PFSK-1 (cell line): ENCODE results near the gene LTF.

ENCODE experiments used
- FOXP2 ChIP-seq: optimal IDR thresholded peaks from 2 replicates; pipeline ENCODE3; 2011; ENCODE audit warnings: borderline replicate concordance, control low read depth, inconsistent platforms; ENCODE audit not compliant: insufficient read depth; ENCODE audit errors: extremely low read length, extremely low read depth
- POLR2AphosphoS5 ChIP-seq: IDR thresholded peaks from 2 replicates; pipeline ENCODE4 v1.6.1; 2012; ENCODE audit warnings: low read depth, mild to moderate bottlenecking, control low read depth, low read length, moderate library complexity
- SIN3A ChIP-seq: IDR thresholded peaks from 2 replicates; pipeline ENCODE4 v1.6.1; 2012; ENCODE audit warnings: mild to moderate bottlenecking, low read length, moderate library complexity, borderline replicate concordance; ENCODE audit not compliant: insufficient read depth
- TAF1 ChIP-seq: IDR thresholded peaks from 2 replicates; pipeline ENCODE4 v1.6.1; 2012; ENCODE audit warnings: low read length, control low read depth, borderline replicate concordance; ENCODE audit not compliant: insufficient read depth
- TF ChIP-seq, protein P1 (sequence below), 2 experiments: IDR thresholded peaks; 2 replicates each; pipeline versions ENCODE4 v1.6.1 to v1.8.0; 2011 to 2012; ENCODE audit warnings: low read depth in 2 of 2, low read length in 2 of 2, control low read depth in 1 of 2, inconsistent platforms in 1 of 2, mild to moderate bottlenecking in 1 of 2, moderate library complexity in 1 of 2; ENCODE audit not compliant: insufficient read depth in 1 of 2

Gene LTF

DNA sequence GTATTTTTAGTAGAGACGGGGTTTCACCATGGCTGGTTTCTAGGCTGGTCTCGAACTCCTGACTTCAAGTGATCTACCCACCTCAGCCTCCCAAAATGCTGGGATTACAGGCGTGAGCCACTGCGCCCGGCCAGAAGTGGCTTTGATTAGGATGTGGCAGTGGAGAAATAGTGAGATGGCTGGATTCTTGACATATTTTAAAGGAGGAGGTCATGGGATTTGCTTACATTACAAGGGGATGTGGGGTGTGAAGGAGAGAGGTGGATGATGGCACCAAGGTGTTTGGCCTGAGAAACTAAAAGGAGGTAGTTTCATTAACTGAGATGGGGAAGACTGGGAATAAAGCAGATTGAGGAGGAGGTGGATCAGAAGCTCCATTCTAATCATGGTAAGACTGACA, 15.0 kb upstream of the LTF start:
- TF ChIP-seq FOXP2 (no peak), SIN3A (no peak), TAF1 (no peak)
- TF ChIP-seq, protein P1, sequence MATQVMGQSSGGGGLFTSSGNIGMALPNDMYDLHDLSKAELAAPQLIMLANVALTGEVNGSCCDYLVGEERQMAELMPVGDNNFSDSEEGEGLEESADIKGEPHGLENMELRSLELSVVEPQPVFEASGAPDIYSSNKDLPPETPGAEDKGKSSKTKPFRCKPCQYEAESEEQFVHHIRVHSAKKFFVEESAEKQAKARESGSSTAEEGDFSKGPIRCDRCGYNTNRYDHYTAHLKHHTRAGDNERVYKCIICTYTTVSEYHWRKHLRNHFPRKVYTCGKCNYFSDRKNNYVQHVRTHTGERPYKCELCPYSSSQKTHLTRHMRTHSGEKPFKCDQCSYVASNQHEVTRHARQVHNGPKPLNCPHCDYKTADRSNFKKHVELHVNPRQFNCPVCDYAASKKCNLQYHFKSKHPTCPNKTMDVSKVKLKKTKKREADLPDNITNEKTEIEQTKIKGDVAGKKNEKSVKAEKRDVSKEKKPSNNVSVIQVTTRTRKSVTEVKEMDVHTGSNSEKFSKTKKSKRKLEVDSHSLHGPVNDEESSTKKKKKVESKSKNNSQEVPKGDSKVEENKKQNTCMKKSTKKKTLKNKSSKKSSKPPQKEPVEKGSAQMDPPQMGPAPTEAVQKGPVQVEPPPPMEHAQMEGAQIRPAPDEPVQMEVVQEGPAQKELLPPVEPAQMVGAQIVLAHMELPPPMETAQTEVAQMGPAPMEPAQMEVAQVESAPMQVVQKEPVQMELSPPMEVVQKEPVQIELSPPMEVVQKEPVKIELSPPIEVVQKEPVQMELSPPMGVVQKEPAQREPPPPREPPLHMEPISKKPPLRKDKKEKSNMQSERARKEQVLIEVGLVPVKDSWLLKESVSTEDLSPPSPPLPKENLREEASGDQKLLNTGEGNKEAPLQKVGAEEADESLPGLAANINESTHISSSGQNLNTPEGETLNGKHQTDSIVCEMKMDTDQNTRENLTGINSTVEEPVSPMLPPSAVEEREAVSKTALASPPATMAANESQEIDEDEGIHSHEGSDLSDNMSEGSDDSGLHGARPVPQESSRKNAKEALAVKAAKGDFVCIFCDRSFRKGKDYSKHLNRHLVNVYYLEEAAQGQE (IDR thresholded peaks at IDR 0.05; ENCODE audit: insufficient read depth in 1 of 2, low read depth in 2 of 2, low read length in 2 of 2), result no peak

DNA sequence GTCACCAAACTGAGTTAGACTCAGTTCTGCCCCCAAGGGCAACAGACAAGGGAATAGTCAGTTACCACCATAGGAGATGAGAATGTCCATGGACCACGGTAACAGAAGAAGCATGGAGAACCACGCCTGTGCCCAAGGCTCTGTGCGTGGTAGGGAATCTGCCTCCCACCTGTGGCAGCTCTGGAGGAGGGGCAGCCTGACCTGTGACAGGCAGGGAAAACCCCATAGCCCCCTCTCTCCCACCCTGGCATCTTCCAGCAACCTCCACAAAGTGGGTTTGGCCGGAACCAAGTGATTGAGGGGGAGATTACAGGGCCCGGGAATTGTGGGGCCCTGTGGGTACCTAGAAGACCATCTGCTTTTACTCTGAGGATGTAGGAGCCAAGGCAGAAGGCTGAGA, 14.3 kb upstream of the LTF start:
- no peak for TF ChIP-seq SIN3A
- TF ChIP-seq, protein P1 (IDR thresholded peaks at IDR 0.05; ENCODE audit: insufficient read depth in 1 of 2, low read depth in 2 of 2, low read length in 2 of 2), result no peak

DNA sequence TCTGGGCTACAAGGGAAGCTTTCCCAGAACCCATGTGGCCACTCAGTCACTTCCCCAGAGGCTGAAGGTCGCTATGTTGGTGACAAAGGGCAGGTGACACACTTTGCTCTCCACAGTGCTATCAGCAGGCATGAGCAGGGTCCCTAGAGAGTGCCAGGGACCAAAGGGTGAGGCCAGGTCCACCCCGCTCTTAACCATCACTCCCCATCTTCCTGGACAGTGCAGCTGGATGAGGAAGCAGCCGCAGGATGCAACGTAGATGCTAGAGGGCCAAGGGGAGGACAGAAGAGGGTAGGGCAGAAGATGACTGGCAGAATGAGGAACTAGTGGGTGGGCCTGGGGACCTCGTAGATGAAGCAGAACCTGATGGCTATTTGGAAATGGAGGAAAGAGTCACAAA, 13.6 kb upstream of the LTF start:
- no peak for TF ChIP-seq TAF1
- no peak for TF ChIP-seq SIN3A
- TF ChIP-seq, protein P1 (IDR thresholded peaks at IDR 0.05; ENCODE audit: insufficient read depth in 1 of 2, low read depth in 2 of 2, low read length in 2 of 2), result no peak
- no peak for TF ChIP-seq POLR2AphosphoS5
- TF ChIP-seq FOXP2, result no peak

DNA sequence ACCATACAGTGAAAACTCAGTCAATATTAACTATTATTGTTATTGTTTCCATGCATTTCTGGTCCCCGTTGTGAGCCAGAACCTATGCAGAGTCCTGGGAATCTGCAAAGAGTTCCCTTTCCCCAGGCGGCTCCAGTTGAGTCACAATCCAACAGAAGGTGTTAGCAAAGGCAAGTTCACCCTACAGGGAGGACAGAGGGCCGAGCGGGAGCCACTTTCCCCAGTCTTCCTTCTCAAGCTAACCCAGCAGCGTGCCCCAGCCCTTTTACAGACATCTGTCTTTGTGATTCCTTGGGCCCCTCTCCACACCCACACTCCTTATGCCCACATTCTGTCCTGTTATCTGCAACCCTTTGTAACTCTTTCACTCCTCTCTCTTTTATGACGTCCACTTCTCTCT, 13.1 kb upstream of the LTF start:
- TF ChIP-seq FOXP2, result no peak
- TF ChIP-seq, protein P1 (IDR thresholded peaks at IDR 0.05; ENCODE audit: insufficient read depth in 1 of 2, low read depth in 2 of 2, low read length in 2 of 2), result no peak
- no peak for TF ChIP-seq POLR2AphosphoS5
- no peak for TF ChIP-seq SIN3A
- no peak for TF ChIP-seq TAF1

DNA sequence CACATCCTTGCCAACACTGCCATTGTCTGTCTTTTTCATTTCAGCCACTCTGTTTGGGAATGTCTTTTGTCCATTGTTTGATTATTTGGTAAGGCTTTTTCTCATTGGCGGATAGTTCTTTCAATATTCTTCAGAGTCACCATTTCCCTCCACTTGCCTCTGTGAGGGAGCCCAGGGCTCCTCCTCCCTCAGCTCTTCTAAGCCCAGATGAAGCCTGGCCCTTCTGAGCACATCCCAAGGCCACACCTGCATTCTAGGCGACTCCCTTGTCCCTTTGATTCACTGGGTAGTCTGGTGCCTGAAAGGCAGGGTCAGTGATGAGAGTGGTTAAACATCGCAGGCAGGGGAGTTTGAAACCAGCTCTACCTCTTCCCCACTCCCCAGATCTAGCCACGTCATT, 12.4 kb upstream of the LTF start:
- TF ChIP-seq, protein P1 (IDR thresholded peaks at IDR 0.05; ENCODE audit: insufficient read depth in 1 of 2, low read depth in 2 of 2, low read length in 2 of 2), result no peak
- no peak for TF ChIP-seq TAF1
- TF ChIP-seq POLR2AphosphoS5, result no peak
- TF ChIP-seq SIN3A, result no peak
- TF ChIP-seq FOXP2, result no peak
